ENCODE measurements around the gene NAXD.

DNA sequence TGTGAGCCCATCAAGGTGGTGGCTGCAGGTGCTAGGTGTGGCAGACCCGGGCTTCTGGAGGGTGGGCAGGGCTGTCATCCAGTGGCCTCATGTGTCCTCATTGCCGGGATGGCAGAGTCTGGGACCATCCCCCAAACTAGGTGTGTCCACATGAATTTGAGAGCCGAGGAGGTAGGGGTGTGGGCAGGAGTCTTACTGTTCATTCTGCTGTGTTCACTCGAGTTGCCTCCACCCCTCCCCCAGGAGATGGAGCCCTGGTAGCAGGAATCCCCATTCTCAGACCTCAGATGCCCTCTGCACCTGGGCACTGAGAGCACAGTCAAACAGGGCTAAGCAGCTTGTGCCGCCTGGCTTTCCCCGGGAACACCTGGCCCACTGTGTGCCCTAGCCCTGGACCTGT is 22.4 kb downstream of the NAXD start:
- TF ChIP-seq SP1 (IDR thresholded peaks at IDR 0.05) (no peak), BHLHE40 (IDR thresholded peaks at IDR 0.05; ENCODE audit: borderline replicate concordance) (no peak), ZNF384 (IDR thresholded peaks at IDR 0.05) (no peak), FOXM1 (IDR thresholded peaks at IDR 0.05; ENCODE audit: borderline replicate concordance) (no peak), TARDBP (IDR thresholded peaks at IDR 0.05) (no peak), HDGF (IDR thresholded peaks at IDR 0.05; ENCODE audit: borderline replicate concordance) (no peak), LEF1 (IDR thresholded peaks at IDR 0.05; ENCODE audit: borderline replicate concordance) (no peak), ARNT (IDR thresholded peaks at IDR 0.05) (no peak), NFRKB (IDR thresholded peaks at IDR 0.05) (no peak), FOXA1 (IDR thresholded peaks at IDR 0.05) (no peak), L3MBTL2 (conservative IDR thresholded peaks at IDR 0.05) (no peak), FOXK2 (IDR thresholded peaks at IDR 0.05) (no peak), ELF4 (IDR thresholded peaks at IDR 0.05) (no peak), SUZ12 (IDR thresholded peaks at IDR 0.05) (no peak)
